Fibroblast of the conjunctiva (primary cell): ENCODE data around the gene PLA2R1.
A peak's percentile ranks its signal among the peaks of the same experiment; 100 is the strongest.

Source experiments
- DNase-seq: peaks from one replicate; pipeline ENCODE4 v3.0.0-alpha.2; 2010; ENCODE audit warnings: low read depth

Gene PLA2R1

GRCh38 chr2:159933040-159933726, 129.2 kb downstream of the PLA2R1 start:
- no peak for DNase-seq

- DNase-seq: no peak
These were observed 135.7 kb downstream of the PLA2R1 start for GRCh38 chr2:159926695-159927094.

GRCh38 chr2:159925975-159926374, 136.4 kb downstream of the PLA2R1 start:
- DNase-seq: no peak

GRCh38 chr2:159922563-159922962, 139.9 kb downstream of the PLA2R1 start:
- DNase-seq: no peak

GRCh38 chr2:159921752-159922404, 140.5 kb downstream of the PLA2R1 start:
- DNase-seq: peak; percentile 37

GRCh38 chr2:159916511-159916910, 145.9 kb downstream of the PLA2R1 start:
- no peak for DNase-seq

GRCh38 chr2:159913900-159914299, 148.5 kb downstream of the PLA2R1 start:
- no peak for DNase-seq

GRCh38 chr2:159912580-159912979, 149.8 kb downstream of the PLA2R1 start:
- no peak for DNase-seq

GRCh38 chr2:159910951-159911350, 151.5 kb downstream of the PLA2R1 start:
- no peak for DNase-seq

- no peak for DNase-seq
These were observed 153.8 kb downstream of the PLA2R1 start for GRCh38 chr2:159908623-159909022.

- no peak for DNase-seq
These were observed 154.5 kb downstream of the PLA2R1 start for GRCh38 chr2:159907909-159908308.

GRCh38 chr2:159905926-159906714, 156.3 kb downstream of the PLA2R1 start:
- no peak for DNase-seq

GRCh38 chr2:159904959-159905305, 157.5 kb downstream of the PLA2R1 start:
- no peak for DNase-seq

GRCh38 chr2:159904127-159904958, 158.1 kb downstream of the PLA2R1 start, which contains the start of gene LY75:
TSS of gene LY75 (minus strand) at chr2:159904756.
- no peak for DNase-seq

GRCh38 chr2:159903443-159904126, 158.8 kb downstream of the PLA2R1 start:
- no peak for DNase-seq

- no peak for DNase-seq
These were observed 159.7 kb downstream of the PLA2R1 start for GRCh38 chr2:159902722-159903121.

GRCh38 chr2:159900343-159900742, 162.1 kb downstream of the PLA2R1 start:
- DNase-seq: no peak

GRCh38 chr2:159898441-159898840, 164.0 kb downstream of the PLA2R1 start:
- DNase-seq: no peak

GRCh38 chr2:159897720-159898119, 164.7 kb downstream of the PLA2R1 start:
- no peak for DNase-seq

GRCh38 chr2:159897081-159897480, 165.3 kb downstream of the PLA2R1 start:
- DNase-seq: no peak

- no peak for DNase-seq
These were observed 167.0 kb downstream of the PLA2R1 start for GRCh38 chr2:159895258-159896065.
